ENCODE measurements around the gene EDC4.
A peak's percentile ranks its signal among the peaks of the same experiment; 100 is the strongest.

DNA sequence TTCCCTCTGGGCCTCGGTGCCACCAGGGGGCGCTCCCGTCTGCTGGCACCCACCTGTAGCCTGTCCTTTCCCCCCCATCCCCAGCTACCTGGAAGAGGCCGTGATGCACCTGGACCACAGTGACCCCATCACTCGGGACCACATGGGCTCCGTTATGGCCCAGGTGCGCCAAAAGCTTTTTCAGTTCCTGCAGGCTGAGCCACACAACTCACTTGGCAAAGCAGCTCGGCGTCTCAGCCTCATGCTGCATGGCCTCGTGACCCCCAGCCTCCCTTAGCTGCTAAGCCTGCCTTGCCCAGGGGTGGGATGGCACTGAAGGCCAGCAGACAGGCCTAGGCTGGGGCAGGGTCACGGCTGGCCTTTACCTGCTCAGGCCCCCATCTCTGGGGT is 11.0 kb downstream of the EDC4 start:
- peak; percentile 91 for TF ChIP-seq CTCF (IDR thresholded peaks at IDR 0.05)
- no peak for TF ChIP-seq REST (IDR thresholded peaks at IDR 0.05; ENCODE audit: insufficient read depth in 1 of 2, low read depth in 2 of 2, low read length in 1 of 2)
- no peak for TF ChIP-seq SIN3A (IDR thresholded peaks at IDR 0.05; ENCODE audit: borderline replicate concordance, insufficient read depth, low read depth, low read length)
- TF ChIP-seq POLR2AphosphoS5 (IDR thresholded peaks at IDR 0.05; ENCODE audit: low read depth, low read length) = no peak
- TF ChIP-seq TCF7L2 (IDR thresholded peaks at IDR 0.05; ENCODE audit: low read depth, low read length) = no peak

Measured in Panc1 (cell line).